Ovary (tissue), 9 donors: ENCODE results near the gene HEMGN. TPM values are rescaled to one million over a fixed set of nuclear protein-coding genes. Genes with fewer than 3 reads are reported as not detected.

ENCODE experiments used
- DNase-seq, 5 donors: peaks; one replicate each; pipeline ENCODE4 v3.0.0-alpha.2; 2019 to 2020
- H3K27ac ChIP-seq, 2 donors: fragments of 200-600 bp; one replicate each; pipeline versions ENCODE4 v1.5.1 to v1.8.0; 2019 to 2022
- H3K27me3 ChIP-seq: fragments of 200-600 bp; one replicate; pipeline ENCODE4 v1.8.0; 2022
- H3K36me3 ChIP-seq: fragments of 200-600 bp; sonication (generic); one replicate; pipeline ENCODE4 v1.5.1; 2019
- H3K4me1 ChIP-seq: one replicate; pipeline ENCODE4 v1.8.1; 2013; ENCODE audit warnings: mild to moderate bottlenecking, moderate library complexity; ENCODE audit not compliant: insufficient read depth
- H3K4me3 ChIP-seq: fragments of 200-600 bp; sonication (generic); one replicate; pipeline ENCODE4 v1.5.1; 2017
- H3K9me3 ChIP-seq, 2 donors: fragments of 200-600 bp in 1 of 2; sonication (generic) in 1 of 2; one replicate each; pipeline versions ENCODE4 v1.5.1 to v1.8.1; 2013 to 2019; ENCODE audit warnings: mild to moderate bottlenecking in 1 of 2, moderate library complexity in 1 of 2
- CTCF ChIP-seq, 3 donors: fragments of 450-650 bp in 2 of 3; fragments of 200-600 bp in 1 of 3; IDR thresholded peaks; one replicate each; pipeline versions ENCODE4 v1.5.1 to v1.8.0; 2016 to 2022; ENCODE audit warnings: antibody characterized with exemption in 3 of 3, mild to moderate bottlenecking in 1 of 3
- EP300 ChIP-seq: sonication (generic); formaldehyde crosslinking; IDR thresholded peaks from one replicate; pipeline ENCODE4 v1.6.1; 2017; ENCODE audit warnings: antibody characterized with exemption
- POLR2A ChIP-seq: fragments of 450-650 bp; IDR thresholded peaks from one replicate; pipeline ENCODE4 v1.6.1; 2017; ENCODE audit warnings: antibody characterized with exemption, mild to moderate bottlenecking, moderate library complexity
- WGBS, 3 donors: extraction: QIAGEN DNeasy Blood & Tissue Kit in 1 of 3; methylation state at CpG; one replicate each; pipeline versions ENCODE4 v1.1.5 to v1.1.7; 2013 to 2017; 5-methylcytosine and 5-hydroxymethylcytosine counted together
- intact Hi-C, 4 donors: fragments of 100-400 bp; cut with DNase I; formaldehyde crosslinking; loops; one replicate each; pipeline versions ENCODE4 v1.11.0 to v1.15.1; 2022 to 2023
- polyA plus RNA-seq, 2 donors: library from polyadenylated mRNA; stranded (reverse); fragments of 200-250 nt in 1 of 2; fragments of 350-450 nt in 1 of 2; fragmentation: Illumina TruSeq in 1 of 2; extraction: RNeasy Lipid Tissue Mini Kit (QIAGEN cat#74804) in 1 of 2; gene quantifications; one replicate each; pipeline ENCODE4 v1.2.3, GENCODE V29; 2013 to 2014
- total RNA-seq, 7 donors: library from RNA; depleted of rRNA in 2 of 7; stranded (reverse); fragments of >200 nt in 2 of 7; fragmentation: NEBNext Ultra II Directional in 3 of 7; extraction: Animal tissue kit (Norgen Biotek cat#: 25700) in 3 of 7; gene quantifications; one replicate each; pipeline versions ENCODE4 v1.1.0 to v1.2.4, GENCODE V29; 2016 to 2023
- donor health status: DM: no; HTN: no; CAD: no; lungs with moderate emphysema.
- donor health status: DM: no; HTN: no; CAD: no.
- donor health status: Bipolar disorder and iron deficiency.
- donor health status: DM: yes; HTN: yes; CAD: no.
- donor health status: DM: no; HTN: no; CAD: no.
- donor health status: DM: yes; HTN: yes; CAD: no.

Gene HEMGN
- total and polyA plus RNA-seq, 9 donors: 0.10 to 0.53 TPM; not detected in 7

- no peaks in the 10 kb centered on the region for H3K36me3 ChIP-seq
- 21 to 34% (median 25%) methylated on average over 6 of the region's 6 CpGs for WGBS, 3 donors
Observed at GRCh38 chr9:97934321-97935115, 3.5 kb downstream of the HEMGN start.

GRCh38 chr9:97933297-97933998 lies 4.5 kb downstream of the HEMGN start:
- 61 to 67% (median 66%) methylated on average over 4 of the region's 4 CpGs for WGBS, 3 donors
- no peaks in the 10 kb centered on the region for H3K27me3 ChIP-seq
- H3K9me3 ChIP-seq: no peaks in the 10 kb centered on the region
- H3K27ac ChIP-seq: no peak overlapping the region
- no peak for DNase-seq
- no peak overlapping the region for H3K4me3 ChIP-seq
- no peak for TF ChIP-seq CTCF (IDR thresholded peaks at IDR 0.05)
- no peak for TF ChIP-seq EP300
- no peak for TF ChIP-seq POLR2A
- H3K36me3 ChIP-seq: no peaks in the 10 kb centered on the region
- intact Hi-C loops: loop anchor here in 1 of 4 donors (5.0 kb wide), 1 partner anchor 334 kb away; no protein-coding TSS in a partner anchor
- H3K4me1 ChIP-seq: no peaks in the 10 kb centered on the region

More at GRCh38 chr9:97934321-97935115, 3.5 kb downstream of the HEMGN start:
- intact Hi-C loops: loop anchor here in 1 of 4 donors (5.0 kb wide), 1 partner anchor 333 kb away; no protein-coding TSS in a partner anchor
- DNase-seq: no peak
- Histone ChIP-seq H3K4me1 (no peaks in the 10 kb centered on the region), H3K9me3 (no peaks in the 10 kb centered on the region), H3K27me3 (no peaks in the 10 kb centered on the region), H3K27ac (no peak overlapping the region), H3K4me3 (no peak overlapping the region)
- no peak for TF ChIP-seq EP300
- TF ChIP-seq CTCF (IDR thresholded peaks at IDR 0.05): no peak
- no peak for TF ChIP-seq POLR2A

GRCh38 chr9:97930972-97931371 lies 7.0 kb downstream of the HEMGN start:
- 40 to 51% (median 43%) methylated on average over 3 of the region's 3 CpGs for WGBS, 3 donors

More at GRCh38 chr9:97930972-97931371, 7.0 kb downstream of the HEMGN start:
- Histone ChIP-seq H3K36me3 (no peaks in the 10 kb centered on the region), H3K27me3 (no peaks in the 10 kb centered on the region), H3K9me3 (no peaks in the 10 kb centered on the region), H3K27ac (no peak overlapping the region), H3K4me3 (no peak overlapping the region), H3K4me1 (no peaks in the 10 kb centered on the region)
- TF ChIP-seq EP300 (no peak), CTCF (IDR thresholded peaks at IDR 0.05) (no peak), POLR2A (no peak)
- intact Hi-C loops: loop anchor here in 1 of 4 donors (5.0 kb wide), 1 partner anchor 336 kb away; no protein-coding TSS in a partner anchor
- DNase-seq: no peak
